NT2/D1 (cell line): Measurements from ENCODE around the gene PANK1.

Source experiments
- DNase-seq: peaks from one replicate; pipeline ENCODE4 v3.0.0-alpha.2; 2011; ENCODE audit warnings: low read depth, low spot score
- H3K27me3 ChIP-seq: 2 replicates; pipeline ENCODE4 v1.6.0; 2011; ENCODE audit warnings: mild to moderate bottlenecking; ENCODE audit not compliant: insufficient read length, insufficient read depth
- H3K36me3 ChIP-seq: 2 replicates; pipeline ENCODE4 v1.6.1; 2011; ENCODE audit warnings: mild to moderate bottlenecking, low read length, mixed read lengths; ENCODE audit not compliant: insufficient read depth, insufficient read length
- H3K4me1 ChIP-seq: 2 replicates; pipeline ENCODE4 v1.5.1; 2011; ENCODE audit not compliant: insufficient read depth, insufficient read length
- H3K4me3 ChIP-seq: 2 replicates; pipeline ENCODE4 v1.5.1; 2011; ENCODE audit warnings: low read depth; ENCODE audit not compliant: insufficient read length
- H3K9ac ChIP-seq: 2 replicates; pipeline ENCODE4 v1.6.0; 2011; ENCODE audit warnings: low read depth; ENCODE audit not compliant: insufficient read length
- H3K9me3 ChIP-seq: 2 replicates; pipeline ENCODE4 v1.5.1; 2011; ENCODE audit warnings: mild to moderate bottlenecking, low read length; ENCODE audit not compliant: insufficient read depth
- SUZ12 ChIP-seq: IDR thresholded peaks from 2 replicates; pipeline ENCODE4 v1.6.1; 2011; ENCODE audit not compliant: insufficient read length, insufficient read depth; ENCODE audit errors: extremely low read depth
- YY1 ChIP-seq: IDR thresholded peaks from 2 replicates; pipeline ENCODE4 v1.6.1; 2011; ENCODE audit not compliant: insufficient read length, insufficient read depth
- ZNF274 ChIP-seq: IDR thresholded peaks from 2 replicates; pipeline ENCODE4 v1.6.1; 2011; ENCODE audit warnings: mild to moderate bottlenecking, low read depth, low read length

The PANK1 gene

DNA sequence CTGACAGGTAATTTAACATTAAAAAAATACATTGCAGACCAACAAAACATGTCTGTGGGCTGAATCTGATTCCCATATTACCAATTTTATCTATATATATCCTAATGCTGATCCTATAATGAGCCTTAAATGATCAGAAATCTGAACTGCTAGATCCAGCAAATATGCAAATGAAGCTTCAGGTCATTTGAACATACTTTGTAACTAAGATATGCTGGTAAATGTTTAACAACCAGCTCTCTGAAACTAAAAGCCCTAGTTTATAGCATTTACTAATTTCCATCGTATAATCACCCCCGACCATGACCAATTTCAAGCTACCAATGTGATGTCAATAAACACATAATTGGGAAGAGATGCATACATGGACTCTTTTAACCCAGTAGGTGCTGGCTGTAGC, 42.1 kb downstream of the PANK1 start:
- no peak for TF ChIP-seq ZNF274
- TF ChIP-seq SUZ12 = no peak
- no peak for TF ChIP-seq YY1
- Histone ChIP-seq H3K9ac (no peak overlapping the region), H3K9me3 (no peaks in the 10 kb centered on the region), H3K27me3 (no peaks in the 10 kb centered on the region), H3K4me1 (no peaks in the 10 kb centered on the region), H3K36me3 (peaks cover 24% of the 10 kb centered on the region), H3K4me3 (no peak overlapping the region)
- DNase-seq = no peak

DNA sequence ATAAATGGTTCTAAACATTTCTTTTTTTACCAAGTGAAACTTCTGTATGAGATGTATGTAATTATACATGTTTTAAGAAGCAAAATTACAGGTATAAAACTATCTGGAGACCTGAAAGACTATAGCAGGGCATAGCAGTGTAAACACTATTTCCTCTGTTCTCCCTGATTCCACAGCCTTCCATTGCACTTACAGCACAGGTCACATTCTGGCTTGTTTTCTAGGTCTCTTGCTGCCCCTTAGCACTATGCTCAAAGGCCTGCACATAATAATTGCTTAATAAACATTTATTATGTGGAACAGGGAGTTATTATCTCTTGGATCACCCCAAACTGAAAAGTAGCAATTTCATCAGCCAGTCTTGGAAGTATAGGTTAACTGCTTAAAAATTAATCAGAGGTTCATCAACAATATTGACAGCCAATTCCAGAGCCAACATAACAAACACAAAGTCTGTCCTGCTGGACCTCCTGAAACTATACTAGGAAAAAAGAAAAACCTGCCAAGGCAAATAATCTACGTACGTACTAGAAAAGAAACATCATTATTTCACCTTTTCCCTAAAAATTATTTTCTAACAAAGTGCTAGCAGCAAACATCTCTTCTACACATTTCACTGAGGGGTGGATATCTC, 43.2 kb downstream of the PANK1 start:
- H3K4me1 ChIP-seq = no peaks in the 10 kb centered on the region
- H3K4me3 ChIP-seq = no peak overlapping the region
- H3K27me3 ChIP-seq = no peaks in the 10 kb centered on the region
- H3K9ac ChIP-seq = no peak overlapping the region
- no peak for DNase-seq
- no peak for TF ChIP-seq SUZ12
- TF ChIP-seq YY1 = no peak
- TF ChIP-seq ZNF274 = no peak
- H3K36me3 ChIP-seq = peaks cover 27% of the 10 kb centered on the region
- H3K9me3 ChIP-seq = no peaks in the 10 kb centered on the region

DNA sequence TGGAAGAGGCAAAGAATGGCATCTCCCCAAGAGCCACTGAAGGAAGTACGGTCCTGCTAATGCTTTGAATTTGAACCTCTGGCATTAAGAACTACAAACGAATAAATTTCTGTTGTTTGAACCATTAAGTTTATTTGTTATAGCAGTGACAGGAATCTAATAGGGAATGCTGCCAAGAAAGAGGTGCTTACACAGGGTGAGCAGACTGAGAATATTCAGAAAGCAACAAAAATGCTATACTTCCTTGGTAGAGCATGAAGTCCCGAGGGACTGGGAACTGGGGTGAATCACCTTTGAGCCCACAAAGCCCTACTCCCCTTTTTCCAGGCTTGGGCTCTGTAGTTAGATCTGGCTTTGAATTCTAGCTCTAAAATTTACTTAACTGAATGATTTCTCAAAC, 45.0 kb downstream of the PANK1 start:
- Histone ChIP-seq H3K9me3 (no peaks in the 10 kb centered on the region), H3K27me3 (no peaks in the 10 kb centered on the region), H3K4me1 (no peaks in the 10 kb centered on the region), H3K4me3 (no peak overlapping the region), H3K9ac (no peak overlapping the region), H3K36me3 (peaks cover 21% of the 10 kb centered on the region)
- TF ChIP-seq SUZ12 (no peak), YY1 (no peak), ZNF274 (no peak)
- DNase-seq = no peak

DNA sequence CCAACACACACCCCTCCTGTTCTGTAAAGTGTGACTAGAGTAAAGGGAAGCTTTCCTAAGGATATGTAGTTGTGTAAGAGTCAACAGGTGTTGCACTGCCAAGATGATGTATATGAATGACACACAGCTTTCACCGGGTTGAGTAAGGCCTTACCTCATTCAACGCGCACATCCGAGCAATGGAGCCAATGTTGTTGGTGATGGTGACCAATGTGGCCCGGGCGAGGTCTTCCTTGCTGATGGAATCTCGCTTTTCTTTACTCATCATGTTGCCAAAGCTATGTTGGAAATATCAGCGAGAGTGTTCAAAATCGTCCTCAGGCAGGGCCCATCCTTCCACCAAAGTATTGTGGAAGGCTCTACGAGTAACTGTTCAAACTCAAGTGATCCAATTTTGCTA, 52.0 kb downstream of the PANK1 start:
- TF ChIP-seq YY1 (no peak), SUZ12 (no peak), ZNF274 (no peak)

DNA sequence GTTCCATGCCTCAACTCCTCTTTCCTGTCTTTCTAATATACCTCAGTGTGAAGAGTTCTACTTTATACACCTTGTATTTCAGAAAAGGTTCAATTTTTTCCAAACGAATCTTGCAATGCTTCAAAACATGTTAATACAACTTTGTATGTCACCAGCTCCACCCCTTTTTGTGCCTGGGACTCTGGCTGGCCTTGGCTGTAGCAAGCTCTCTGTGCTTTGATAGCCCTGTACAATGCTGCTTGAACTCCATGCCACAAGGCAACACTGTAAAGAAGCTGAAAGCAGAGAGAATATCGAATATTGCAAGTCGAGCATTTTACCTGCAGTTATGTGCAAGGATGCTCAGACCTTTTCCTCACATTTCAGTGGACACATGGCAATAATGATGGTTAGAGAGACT, 52.5 kb downstream of the PANK1 start:
- peaks cover 22% of the 10 kb centered on the region for H3K36me3 ChIP-seq
- TF ChIP-seq SUZ12 (no peak), YY1 (no peak), ZNF274 (no peak)
- H3K9ac ChIP-seq = no peak overlapping the region
- H3K27me3 ChIP-seq = no peaks in the 10 kb centered on the region
- H3K9me3 ChIP-seq = no peaks in the 10 kb centered on the region
- no peak overlapping the region for H3K4me3 ChIP-seq
- DNase-seq = no peak
- H3K4me1 ChIP-seq = no peaks in the 10 kb centered on the region

More for the DNA sequence above, 52.0 kb downstream of the PANK1 start:
- no peak for DNase-seq
- Histone ChIP-seq H3K9me3 (no peaks in the 10 kb centered on the region), H3K4me3 (no peak overlapping the region), H3K4me1 (no peaks in the 10 kb centered on the region), H3K9ac (no peak overlapping the region), H3K27me3 (no peaks in the 10 kb centered on the region), H3K36me3 (peaks cover 25% of the 10 kb centered on the region)

DNA sequence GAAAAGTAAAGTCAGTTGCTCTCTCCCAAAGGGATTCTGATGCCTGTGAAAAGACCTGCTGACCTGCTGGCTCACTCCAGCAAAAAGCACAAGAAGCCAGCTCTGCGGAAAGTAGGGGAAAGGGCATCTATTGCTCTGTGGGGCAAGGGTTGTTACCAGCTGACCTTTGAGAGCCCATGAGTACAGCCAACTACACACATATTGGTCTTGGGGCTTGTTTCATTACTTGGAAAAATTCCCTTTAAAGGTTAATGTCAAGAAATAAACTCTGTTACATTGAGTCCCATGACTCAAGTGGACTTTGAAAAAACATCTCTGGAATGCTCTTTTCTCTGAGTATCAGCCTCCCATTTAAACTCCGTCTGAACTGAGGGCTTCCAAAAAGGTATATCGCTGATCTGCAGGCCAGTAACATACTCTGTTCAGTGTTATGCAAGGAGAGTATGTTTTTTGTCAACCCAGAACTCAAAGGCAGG, 53.2 kb downstream of the PANK1 start:
- H3K9me3 ChIP-seq = no peaks in the 10 kb centered on the region
- H3K4me1 ChIP-seq = no peaks in the 10 kb centered on the region
- DNase-seq = no peak
- no peak overlapping the region for H3K4me3 ChIP-seq
- peaks cover 22% of the 10 kb centered on the region for H3K36me3 ChIP-seq
- H3K27me3 ChIP-seq = no peaks in the 10 kb centered on the region
- no peak overlapping the region for H3K9ac ChIP-seq
- TF ChIP-seq SUZ12 (no peak), YY1 (no peak), ZNF274 (no peak)

DNA sequence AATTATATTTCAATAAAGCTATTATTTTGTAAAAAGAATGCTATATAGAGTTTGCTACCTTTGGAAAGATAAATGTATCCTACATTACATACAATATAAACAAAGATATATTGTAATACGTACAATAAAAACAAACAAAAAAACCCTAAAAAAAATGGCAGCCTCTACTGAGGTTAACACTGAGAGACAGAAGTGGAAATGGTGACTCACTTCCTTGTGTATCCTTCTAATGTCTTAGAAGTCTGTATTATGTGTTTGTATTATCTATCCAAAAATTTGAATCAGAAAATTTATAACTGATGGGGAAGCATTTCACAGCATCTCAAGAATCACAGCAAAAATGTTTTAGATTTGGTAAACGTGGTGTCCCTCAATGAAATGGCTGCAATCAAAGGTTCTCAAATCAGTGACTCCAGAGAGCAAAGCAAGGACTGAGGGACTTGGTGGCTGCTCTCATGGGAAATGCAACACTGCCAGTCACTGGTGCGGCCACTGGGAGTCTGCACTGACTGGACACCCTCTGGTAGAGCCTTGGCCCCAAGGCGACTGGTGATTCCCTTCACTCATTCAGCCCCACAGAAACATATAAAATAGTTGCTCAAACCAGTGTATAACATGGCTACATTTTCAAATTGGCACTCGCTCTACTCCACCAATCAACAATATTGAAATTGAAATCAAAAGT, 53.8 kb downstream of the PANK1 start:
- Histone ChIP-seq H3K4me3 (no peak overlapping the region), H3K9me3 (no peaks in the 10 kb centered on the region), H3K36me3 (peaks cover 22% of the 10 kb centered on the region), H3K9ac (no peak overlapping the region), H3K27me3 (no peaks in the 10 kb centered on the region), H3K4me1 (no peaks in the 10 kb centered on the region)
- DNase-seq = no peak
- TF ChIP-seq SUZ12 (no peak), YY1 (no peak), ZNF274 (no peak)
